Measurements from ENCODE around the gene RASSF10.

Gene RASSF10

DNA sequence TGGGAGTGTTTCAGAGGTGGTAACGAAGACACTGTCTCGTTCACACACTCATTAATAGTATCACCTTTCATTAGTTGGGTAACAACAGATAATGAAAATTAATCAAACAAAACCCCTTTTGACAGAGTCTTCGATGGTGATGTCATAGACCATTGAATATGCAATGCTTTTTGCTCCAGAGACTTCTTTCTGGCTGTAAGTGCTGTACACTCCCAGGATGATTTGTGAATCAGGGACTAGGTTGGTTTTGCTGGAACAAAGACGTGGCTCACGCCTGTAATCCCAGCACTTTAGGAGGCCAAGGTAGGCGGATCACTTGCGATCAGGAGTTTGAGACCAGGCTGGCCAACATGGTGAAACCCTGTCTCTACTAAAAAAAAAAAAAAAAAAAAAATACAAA is 9.5 kb upstream of the RASSF10 start:
- CTCF ChIA-PET: no interaction called here
- TF ChIP-seq, protein P1, sequence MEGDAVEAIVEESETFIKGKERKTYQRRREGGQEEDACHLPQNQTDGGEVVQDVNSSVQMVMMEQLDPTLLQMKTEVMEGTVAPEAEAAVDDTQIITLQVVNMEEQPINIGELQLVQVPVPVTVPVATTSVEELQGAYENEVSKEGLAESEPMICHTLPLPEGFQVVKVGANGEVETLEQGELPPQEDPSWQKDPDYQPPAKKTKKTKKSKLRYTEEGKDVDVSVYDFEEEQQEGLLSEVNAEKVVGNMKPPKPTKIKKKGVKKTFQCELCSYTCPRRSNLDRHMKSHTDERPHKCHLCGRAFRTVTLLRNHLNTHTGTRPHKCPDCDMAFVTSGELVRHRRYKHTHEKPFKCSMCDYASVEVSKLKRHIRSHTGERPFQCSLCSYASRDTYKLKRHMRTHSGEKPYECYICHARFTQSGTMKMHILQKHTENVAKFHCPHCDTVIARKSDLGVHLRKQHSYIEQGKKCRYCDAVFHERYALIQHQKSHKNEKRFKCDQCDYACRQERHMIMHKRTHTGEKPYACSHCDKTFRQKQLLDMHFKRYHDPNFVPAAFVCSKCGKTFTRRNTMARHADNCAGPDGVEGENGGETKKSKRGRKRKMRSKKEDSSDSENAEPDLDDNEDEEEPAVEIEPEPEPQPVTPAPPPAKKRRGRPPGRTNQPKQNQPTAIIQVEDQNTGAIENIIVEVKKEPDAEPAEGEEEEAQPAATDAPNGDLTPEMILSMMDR (IDR thresholded peaks at IDR 0.05; ENCODE audit: control extremely low read depth, extremely low read depth, low read depth, missing control alignments): no peak
- no peak for DNase-seq (ENCODE audit: extremely low spot score)
- POLR2A ChIA-PET: no interaction called here

DNA sequence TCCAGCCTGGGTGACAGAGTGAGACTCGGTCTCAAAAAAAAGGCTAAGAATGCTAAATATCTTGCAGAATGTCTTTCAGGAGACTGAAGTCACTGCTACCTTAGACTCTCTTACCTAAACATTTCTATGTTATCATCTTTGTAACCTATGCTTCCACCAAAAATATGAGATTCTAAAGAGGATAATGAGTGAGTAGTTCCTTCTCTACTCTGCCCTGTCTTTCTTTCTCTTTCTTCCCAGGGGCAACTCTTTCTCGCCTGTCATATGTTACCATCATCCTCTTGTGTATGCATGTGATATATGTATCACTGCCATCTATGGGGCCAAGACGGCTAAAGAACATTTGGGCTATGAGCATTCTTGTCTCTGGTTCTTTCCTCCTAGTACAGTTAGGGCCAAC is 9.0 kb upstream of the RASSF10 start:
- TF ChIP-seq, protein P1 (IDR thresholded peaks at IDR 0.05; ENCODE audit: control extremely low read depth, extremely low read depth, low read depth, missing control alignments): no peak
- DNase-seq (ENCODE audit: extremely low spot score): no peak
- CTCF ChIA-PET: interaction anchor here (1.4 kb wide), 1 partner anchor 37 kb away, joined by 3 read pairs; no protein-coding TSS in a partner anchor
- POLR2A ChIA-PET: no interaction called here

DNA sequence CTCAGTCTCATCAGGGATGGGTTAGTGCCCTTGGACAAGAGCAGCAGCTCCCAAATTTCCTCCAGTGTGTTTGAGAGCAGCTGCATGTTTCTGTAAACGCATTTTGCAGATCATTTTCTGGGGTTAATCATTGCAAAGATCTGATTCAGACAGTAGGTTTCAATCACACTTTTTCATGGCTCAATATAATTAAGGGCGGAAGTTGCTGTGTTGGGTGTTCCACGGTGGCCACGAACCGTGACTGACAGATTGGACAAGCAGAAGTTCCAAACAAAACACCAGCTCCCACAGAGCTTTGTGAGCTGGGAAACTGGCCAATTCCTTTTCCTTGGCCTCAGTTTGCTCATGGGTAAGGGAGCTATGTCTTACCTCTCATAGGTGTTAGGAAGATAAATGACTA is 8.4 kb upstream of the RASSF10 start:
- ChIA-PET POLR2A (no interaction called here), CTCF (interaction anchor here (1.4 kb wide), 1 partner anchor 37 kb away, joined by 3 read pairs; no protein-coding TSS in a partner anchor)
- DNase-seq (ENCODE audit: extremely low spot score): no peak
- TF ChIP-seq, protein P1 (IDR thresholded peaks at IDR 0.05; ENCODE audit: control extremely low read depth, extremely low read depth, low read depth, missing control alignments): no peak

DNA sequence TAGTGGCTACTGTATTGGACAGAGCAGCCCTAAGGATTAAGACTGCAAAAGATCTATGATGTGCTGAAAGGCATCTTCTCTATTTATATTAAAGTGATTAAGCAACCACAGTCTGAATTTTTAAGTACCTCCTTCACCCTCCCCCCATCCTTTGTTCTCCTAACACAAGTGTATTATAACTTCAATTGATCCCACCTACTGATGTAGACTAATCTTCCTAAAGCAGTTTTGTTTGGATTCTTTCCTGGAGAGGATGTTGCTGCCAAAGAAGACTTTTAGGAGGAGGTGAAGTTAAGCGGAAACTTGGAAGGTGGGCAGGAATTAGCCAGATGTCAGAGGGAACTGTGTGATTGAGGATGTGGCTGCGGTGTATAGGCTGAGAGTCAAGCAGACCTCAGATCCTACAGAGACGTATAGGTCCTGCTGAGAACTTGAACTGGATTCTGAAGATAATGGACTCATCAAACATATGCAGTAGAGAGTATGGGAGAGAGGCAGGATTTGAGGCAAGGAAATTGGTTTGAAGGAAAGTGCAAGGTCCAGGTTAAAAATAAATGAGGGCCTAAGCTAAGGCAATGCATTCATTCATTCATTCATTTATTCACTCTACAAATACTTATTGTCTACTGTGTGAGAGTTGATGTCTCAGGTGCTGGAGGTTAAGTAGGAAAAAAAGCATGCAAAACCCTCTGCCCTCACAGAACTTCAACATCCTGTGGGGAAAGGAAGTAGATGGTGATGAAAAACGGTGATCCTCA is 5.2 kb upstream of the RASSF10 start:
- CTCF ChIA-PET: interaction anchor here (1.4 kb wide), 1 partner anchor 12 kb away, joined by 3 read pairs; no protein-coding TSS in a partner anchor
- TF ChIP-seq, protein P1 (IDR thresholded peaks at IDR 0.05; ENCODE audit: control extremely low read depth, extremely low read depth, low read depth, missing control alignments): no peak
- DNase-seq (ENCODE audit: extremely low spot score): no peak
- POLR2A ChIA-PET: no interaction called here

DNA sequence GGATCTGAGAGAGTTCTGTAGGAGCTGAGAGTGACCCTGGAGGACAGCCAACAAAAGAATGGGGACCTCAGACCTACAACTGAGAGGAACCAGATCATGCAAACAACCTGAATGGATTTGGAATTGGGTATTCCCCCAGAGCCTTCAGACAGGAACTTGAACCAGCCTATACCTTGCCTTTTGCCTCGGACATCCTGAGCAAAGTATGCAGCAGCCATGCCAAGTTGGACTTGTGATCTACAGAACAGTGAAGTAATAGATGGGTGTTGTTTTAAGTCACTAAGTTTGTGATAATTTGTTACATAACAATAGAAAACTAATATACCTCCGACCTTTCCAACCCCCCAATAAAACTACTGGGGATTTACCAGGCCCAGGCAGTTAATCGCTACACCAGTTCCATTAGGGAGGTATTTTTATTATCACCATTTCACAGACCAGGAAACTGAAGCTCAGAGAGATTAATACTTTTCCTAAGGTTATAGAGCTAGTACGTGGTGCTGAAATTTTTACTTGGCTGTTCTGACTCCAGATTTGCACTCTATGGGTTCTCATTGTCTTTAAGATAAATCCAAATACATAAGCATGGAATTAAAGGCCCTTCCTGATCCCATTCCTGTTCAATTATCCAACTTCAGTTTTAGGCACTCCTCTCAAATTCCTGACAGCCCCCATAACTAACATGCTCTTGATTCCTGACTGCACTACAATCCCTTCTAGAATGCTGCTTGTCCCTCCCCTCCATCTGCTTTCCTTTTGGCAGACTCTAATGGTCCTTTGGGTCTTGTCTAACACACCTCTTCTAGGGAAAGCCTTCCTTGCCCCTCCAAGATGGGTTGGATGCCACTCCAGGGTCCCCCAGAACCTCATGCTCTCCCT is 1.7 kb upstream of the RASSF10 start:
- TF ChIP-seq, protein P1 (IDR thresholded peaks at IDR 0.05; ENCODE audit: control extremely low read depth, extremely low read depth, low read depth, missing control alignments): no peak
- ChIA-PET POLR2A (no interaction called here), CTCF (interaction anchor here (1.3 kb wide), 1 partner anchor 8 kb away, joined by 3 read pairs; no protein-coding TSS in a partner anchor)
- DNase-seq (ENCODE audit: extremely low spot score): no peak

DNA sequence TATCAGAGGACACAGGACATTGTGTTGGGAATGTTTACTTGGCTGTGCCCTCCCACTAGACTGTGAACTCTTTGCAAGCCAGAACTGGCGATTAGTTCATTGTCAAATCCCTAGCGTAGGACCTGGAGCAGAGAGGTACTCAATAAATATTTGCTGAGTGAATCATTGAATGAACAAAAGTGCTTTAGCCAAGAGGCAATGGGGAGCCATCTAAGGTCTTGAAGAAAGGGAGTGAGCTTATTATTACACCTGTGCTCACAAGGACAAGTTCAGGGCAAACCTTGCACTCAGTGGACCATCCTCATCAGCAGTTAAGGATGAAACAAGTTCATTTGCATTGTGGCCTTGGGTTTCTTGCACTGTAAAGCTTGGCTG is 1.1 kb upstream of the RASSF10 start:
- TF ChIP-seq, protein P1 (IDR thresholded peaks at IDR 0.05; ENCODE audit: control extremely low read depth, extremely low read depth, low read depth, missing control alignments): no peak
- DNase-seq (ENCODE audit: extremely low spot score): no peak
- ChIA-PET CTCF (no interaction called here), POLR2A (no interaction called here)

Measured in GM10248 (cell line).